Stimulated activated CD8-positive, alpha-beta memory T cell treated with anti-CD3 and anti-CD28 coated beads, Interleukin-12 subunit alpha, Interleukin-12 subunit beta, amount 100 ng/mL, for 24 hours (primary cell): ENCODE data around the gene JMJD4.

ENCODE experiments used
- DNase-seq: peaks from one replicate; pipeline ENCODE4 v3.0.0-alpha.2; 2020; ENCODE audit errors: extremely low read depth

The JMJD4 gene

DNA sequence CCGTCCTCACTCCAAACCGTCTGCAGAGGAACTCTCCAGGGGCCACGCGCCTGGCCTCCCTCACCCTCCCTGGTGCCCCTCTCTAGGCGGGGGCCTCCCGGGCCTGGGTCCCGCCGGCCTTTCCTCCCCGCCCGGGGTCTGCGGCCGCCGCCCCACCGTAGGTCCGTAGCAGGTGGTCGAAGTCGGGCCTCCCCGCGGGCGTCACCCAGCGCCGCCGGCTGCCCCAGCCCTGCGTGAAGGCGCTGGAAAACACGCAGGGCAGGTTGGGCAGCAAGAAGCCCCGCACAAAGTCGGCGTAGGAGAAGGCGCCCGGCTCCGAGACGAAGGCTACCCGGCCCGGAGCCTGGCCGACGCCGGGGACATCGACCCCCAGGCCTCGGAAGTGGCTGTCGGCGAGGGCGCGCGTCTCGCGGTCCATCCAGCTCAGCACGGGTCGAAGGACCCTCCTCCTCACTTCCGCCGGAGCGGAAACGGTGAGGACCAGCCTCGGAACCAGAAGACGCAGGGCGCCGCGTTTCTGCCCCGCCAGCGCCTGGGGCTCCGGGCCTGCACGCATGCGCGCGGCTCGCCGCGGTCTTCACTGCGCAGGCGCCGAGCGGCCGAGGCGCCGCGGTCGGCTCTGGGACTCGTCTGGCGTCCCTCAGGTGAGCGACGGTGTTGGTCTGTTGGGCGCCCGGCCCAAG, at the start of gene JMJD4, which contains the start of gene SNAP47:
TSS of gene JMJD4 (minus strand) at position 447 of the 683 bp plus-strand sequence. CDS start at position 418, 29 bp downstream.
TSS of gene SNAP47 (plus strand) at position 580 of the 683 bp plus-strand sequence. CDS start 12,302 bp downstream, outside the sequence.
- DNase-seq: peak; percentile 83

GRCh38 chr1:227782226-227782625, 47.1 kb upstream of the JMJD4 start:
- no peak for DNase-seq

GRCh38 chr1:227781314-227781930, 46.3 kb upstream of the JMJD4 start:
- no peak for DNase-seq

DNA sequence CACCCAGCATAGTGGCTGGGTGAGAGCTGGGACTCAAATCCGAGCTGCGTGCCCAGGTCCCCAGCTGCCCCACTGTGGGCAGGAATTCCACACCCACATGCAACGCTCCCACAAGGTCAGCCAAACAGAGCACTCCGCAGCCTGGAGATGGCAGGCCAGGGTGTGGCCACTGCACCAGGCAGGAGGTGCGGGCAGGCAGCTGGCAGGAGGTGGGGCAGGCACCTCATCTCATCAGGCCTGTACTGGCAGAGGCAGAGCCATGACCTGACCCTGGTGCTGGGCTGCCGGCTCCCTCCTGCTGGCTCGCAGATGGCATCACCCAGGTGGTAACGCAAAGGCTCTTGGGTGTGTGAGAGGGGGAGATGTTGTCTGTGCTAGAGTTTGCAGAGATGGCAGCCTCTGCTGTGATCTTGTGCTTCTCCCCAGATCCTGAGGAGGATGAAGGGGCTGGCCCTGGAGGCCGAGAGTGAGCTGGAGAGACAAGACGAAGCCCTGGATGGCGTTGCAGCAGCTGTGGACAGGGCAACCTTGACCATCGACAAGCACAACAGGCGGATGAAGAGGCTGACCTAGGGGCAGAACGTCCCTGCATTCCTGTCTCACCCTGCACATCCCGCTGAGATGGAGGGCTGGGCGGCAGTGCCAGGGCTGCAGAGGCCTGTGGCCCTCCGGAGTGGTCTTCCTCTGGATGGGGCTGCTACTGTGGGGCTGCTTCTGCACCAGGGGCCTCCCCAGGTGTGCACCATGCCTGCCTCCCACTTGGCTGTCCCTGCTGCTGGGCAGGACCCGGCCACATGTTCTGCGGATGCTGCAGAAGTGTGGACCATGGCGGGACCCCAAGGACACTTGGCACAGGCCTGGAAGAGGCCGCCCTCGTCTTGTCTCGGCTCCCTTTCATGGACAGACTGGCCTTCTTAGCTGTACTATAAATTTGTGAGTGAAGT, 45.3 kb upstream of the JMJD4 start:
- no peak for DNase-seq

DNA sequence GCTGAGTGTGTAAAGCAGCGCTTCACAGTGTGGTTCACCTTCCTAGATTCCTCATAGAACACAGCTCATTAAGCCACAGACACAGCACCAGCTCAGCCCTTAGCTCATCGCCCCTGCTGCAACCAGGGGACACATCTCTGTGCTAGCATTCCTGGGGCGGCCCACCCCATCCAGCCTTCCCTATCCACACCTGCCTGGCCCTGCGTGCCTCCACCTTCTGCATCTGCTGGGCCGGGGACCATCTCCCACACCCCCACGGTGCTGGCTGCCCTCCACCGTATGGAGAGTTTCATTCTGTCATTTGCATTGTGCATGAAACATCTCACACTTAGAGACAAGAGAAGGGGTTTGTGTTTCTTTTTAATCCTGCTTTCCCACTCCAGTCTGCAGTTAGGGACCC, 44.6 kb upstream of the JMJD4 start:
- no peak for DNase-seq

- DNase-seq: no peak
Measured at GRCh38 chr1:227779021-227779441, 43.9 kb upstream of the JMJD4 start.

DNA sequence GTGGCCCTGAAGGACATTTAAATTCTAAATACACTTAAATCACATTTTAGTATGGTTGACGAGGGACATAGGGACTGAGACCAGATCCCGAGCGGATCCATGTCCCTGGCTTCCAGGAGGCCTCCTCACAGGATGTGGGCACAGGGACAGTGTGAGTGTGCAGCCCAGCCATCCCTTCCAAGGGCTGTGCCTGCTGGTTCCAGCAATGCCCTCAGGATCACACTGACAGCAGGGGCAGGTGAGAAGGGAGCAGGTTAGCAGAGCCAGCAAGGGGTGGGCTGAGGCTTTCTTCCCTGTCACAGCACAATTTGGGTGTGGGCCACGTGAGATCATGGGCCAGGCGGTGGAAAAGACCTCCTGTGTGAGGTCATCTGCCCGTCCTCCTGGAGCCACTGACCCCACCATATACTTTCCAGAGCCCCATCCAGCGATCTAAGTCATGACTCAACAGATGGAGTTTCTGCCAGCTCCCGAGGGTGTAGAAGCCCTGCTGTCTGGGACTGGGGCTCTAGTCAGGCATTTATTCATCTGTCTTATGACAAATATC, 43.4 kb upstream of the JMJD4 start:
- DNase-seq: no peak

GRCh38 chr1:227777646-227778045, 42.5 kb upstream of the JMJD4 start:
- no peak for DNase-seq

GRCh38 chr1:227777156-227777555, 42.1 kb upstream of the JMJD4 start:
- no peak for DNase-seq

- no peak for DNase-seq
Measured at GRCh38 chr1:227776331-227776771, 41.2 kb upstream of the JMJD4 start.

GRCh38 chr1:227775841-227776240, 40.7 kb upstream of the JMJD4 start:
- no peak for DNase-seq

GRCh38 chr1:227774821-227775661, 39.9 kb upstream of the JMJD4 start:
- no peak for DNase-seq

- DNase-seq: no peak
Measured at GRCh38 chr1:227774051-227774731, 39.1 kb upstream of the JMJD4 start.

DNA sequence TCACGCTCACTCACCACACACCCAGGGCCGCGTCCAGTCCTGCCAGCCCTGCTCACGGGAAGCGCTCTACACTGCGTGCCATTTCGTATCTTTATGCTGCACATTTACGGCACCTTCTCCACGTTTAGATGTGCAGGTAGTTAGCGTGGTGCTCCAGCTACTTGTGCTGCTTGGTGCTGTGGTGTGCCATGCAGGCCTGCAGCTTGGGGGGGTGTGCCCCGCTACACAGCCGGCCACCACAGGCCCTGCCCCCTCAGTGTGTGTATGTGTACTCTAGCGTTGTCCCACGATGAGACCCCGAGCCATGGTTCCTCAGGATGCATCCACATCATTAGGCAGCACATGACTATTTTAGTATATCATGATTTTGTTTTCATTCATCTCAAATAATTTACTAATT, 38.5 kb upstream of the JMJD4 start:
- no peak for DNase-seq

- no peak for DNase-seq
Measured at GRCh38 chr1:227771771-227772170, 36.7 kb upstream of the JMJD4 start.

GRCh38 chr1:227771326-227771725, 36.2 kb upstream of the JMJD4 start:
- no peak for DNase-seq

GRCh38 chr1:227770812-227771211, 35.7 kb upstream of the JMJD4 start:
- no peak for DNase-seq

DNA sequence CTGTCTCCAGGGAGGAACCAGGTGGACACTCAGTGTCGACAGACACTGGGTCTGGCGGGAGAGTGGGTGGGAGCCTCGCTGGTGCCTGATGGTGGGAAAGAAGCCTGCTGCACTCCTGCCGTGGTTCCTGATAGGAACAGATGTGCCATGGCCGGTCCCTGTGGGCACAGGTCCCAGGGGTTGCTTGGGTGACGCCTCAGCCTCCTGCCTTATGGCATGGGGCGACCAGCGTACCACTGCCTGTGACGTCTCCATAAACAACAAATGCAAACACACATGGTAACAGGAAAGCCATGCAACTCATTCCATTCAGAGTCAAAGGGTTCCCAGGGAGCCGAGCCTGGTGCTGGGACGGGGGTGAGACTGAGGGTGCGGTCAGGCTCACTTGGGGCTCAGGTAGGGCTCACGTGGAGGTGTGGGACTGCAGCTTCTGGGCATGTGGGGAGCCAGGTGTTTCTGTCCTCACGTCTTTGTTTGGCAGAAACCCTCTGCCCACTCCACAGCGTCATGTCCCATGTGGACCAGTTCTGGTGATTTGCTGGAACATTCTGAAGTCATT, 34.9 kb upstream of the JMJD4 start:
- DNase-seq: no peak

DNA sequence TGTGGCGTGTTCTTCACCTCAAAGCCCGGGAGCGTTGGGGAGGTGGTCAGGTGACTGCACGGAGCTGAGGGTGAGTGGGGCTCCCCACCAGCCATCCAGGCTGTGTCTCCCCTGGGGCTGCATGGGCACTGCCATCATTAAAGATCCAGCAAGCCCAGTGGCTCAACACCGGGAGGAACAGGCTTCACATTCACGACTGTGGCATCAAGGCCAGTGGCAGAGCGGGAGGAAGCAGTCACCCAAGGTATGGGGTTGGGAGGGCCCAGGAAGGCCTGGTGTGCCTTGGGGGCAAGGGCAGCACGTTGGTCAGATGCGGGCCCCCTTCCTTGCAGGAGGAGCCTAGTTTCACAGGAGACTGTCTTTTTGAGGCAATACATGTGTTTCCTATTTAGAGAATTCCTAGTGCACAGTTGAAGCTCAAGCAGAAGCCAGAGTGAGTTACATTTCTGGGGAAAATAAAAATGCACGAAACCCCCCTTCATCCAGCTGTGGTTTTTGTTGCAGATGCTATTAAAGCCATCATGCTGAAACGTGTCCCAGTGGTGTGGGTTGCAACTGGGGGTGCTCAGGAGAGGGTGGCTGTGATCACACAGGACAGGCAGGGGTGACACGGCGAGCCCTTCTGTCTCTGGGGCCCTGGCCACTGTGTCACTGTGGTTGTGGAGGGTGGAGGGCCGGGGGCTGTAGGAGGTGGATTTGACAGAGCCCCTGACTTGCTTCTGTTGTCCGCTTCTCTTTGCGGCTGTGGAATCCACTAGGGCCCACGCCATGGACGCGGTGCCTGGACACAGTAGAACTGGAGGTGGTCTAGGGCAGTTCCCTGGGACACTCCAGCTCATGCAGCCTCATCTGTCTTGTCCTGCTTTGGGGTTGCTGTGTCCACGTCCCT, 34.2 kb upstream of the JMJD4 start:
- DNase-seq: no peak
